GM12878 (cell line): ENCODE data around the gene HOOK1. TPM values are rescaled to one million over a fixed set of nuclear protein-coding genes. Genes with fewer than 3 reads are reported as not detected.

Source experiments
- ATAC-seq: fragments of 200-7000 bp; cut with Tn5 transposase; 3 replicates; pipeline ENCODE4 v1.9.1; 2020; ENCODE audit warnings: mild to moderate bottlenecking, moderate library complexity
- BruUV-seq: library from RNA; stranded (reverse); fragments of 400-500 nt; replicated peaks from 2 replicates; lab custom pipeline; 2021; lab: Mats Ljungman, UMichigan
- CTCF ChIA-PET: fragments of 300-600 bp; sonication (Branson Sonifier 250); formaldehyde crosslinking; extraction: SDS; loops from one replicate; lab custom pipeline; 2021; ENCODE audit warnings: inconsistent platforms; lab: Yijun Ruan, JAX
- POLR2A ChIA-PET: fragments of 350-600 bp; formaldehyde crosslinking; extraction: SDS; loops from one replicate; lab custom pipeline; 2021; ENCODE audit warnings: inconsistent platforms; lab: Charles Lee
- RAD21 ChIA-PET: fragments of 300-600 bp; sonication (Branson Sonifier 250); formaldehyde crosslinking; loops from one replicate; lab custom pipeline; 2023; ENCODE audit warnings: antibody characterized with exemption; ENCODE audit not compliant: unreplicated experiment; lab: Charles Lee
- SMC1A ChIA-PET: fragments of 300-600 bp; sonication (Branson Sonifier 250); formaldehyde crosslinking; loops from one replicate; lab custom pipeline; 2023; ENCODE audit not compliant: unreplicated experiment, uncharacterized antibody; lab: Charles Lee
- DNase-seq: peaks from one replicate; pipeline ENCODE4 v3.0.0-alpha.2; 2011; ENCODE audit warnings: low read depth, low spot score
- FAIRE-seq: peaks from 3 replicates; lab custom pipeline; 2011; peaks lifted over from hg19 to GRCh38; lab: Jason Lieb, UNC
- H2AFZ ChIP-seq: 2 replicates; pipeline ENCODE4 v1.6.0; 2011; ENCODE audit warnings: low read depth, low read length, control low read depth; ENCODE audit not compliant: control insufficient read depth
- H3K27ac ChIP-seq: 2 replicates; pipeline ENCODE4 v1.5.1; 2011; ENCODE audit warnings: control low read depth; ENCODE audit not compliant: control insufficient read depth, insufficient read depth
- H3K27me3 ChIP-seq, 2 experiments: replicated peaks in 1 of 2; 2 replicates each; pipeline versions ENCODE4 v1.6.0 to v1.6.1; 2011; ENCODE audit warnings: low read length in 1 of 2; ENCODE audit not compliant: control insufficient read depth in 2 of 2, insufficient read depth in 2 of 2
- H3K36me3 ChIP-seq, 2 experiments: 2 replicates each; pipeline ENCODE4 v1.5.1; 2011; ENCODE audit warnings: low read length in 1 of 2; ENCODE audit not compliant: control insufficient read depth in 2 of 2, insufficient read depth in 2 of 2
- H3K4me1 ChIP-seq: 2 replicates; pipeline ENCODE4 v1.6.1; 2011; ENCODE audit warnings: mild to moderate bottlenecking, low read length, moderate library complexity, mixed read lengths; ENCODE audit not compliant: control insufficient read depth, insufficient read depth
- H3K4me2 ChIP-seq: 2 replicates; pipeline ENCODE4 v1.6.0; 2011; ENCODE audit warnings: control low read depth; ENCODE audit not compliant: control insufficient read depth, insufficient read depth
- H3K4me3 ChIP-seq: fragments of 200-600 bp; sonication (generic); 2 replicates; pipeline ENCODE4 v1.5.1; 2016
- H3K79me2 ChIP-seq: 2 replicates; pipeline ENCODE4 v1.6.0; 2011; ENCODE audit warnings: low read length; ENCODE audit not compliant: control insufficient read depth, insufficient read depth
- H3K9ac ChIP-seq: 2 replicates; pipeline ENCODE4 v1.8.0; 2011; ENCODE audit warnings: low read length, control low read depth, mixed read lengths; ENCODE audit not compliant: control insufficient read depth, insufficient read depth
- H3K9me3 ChIP-seq: replicated peaks from 3 replicates; pipeline ENCODE4 v1.5.1; 2011; ENCODE audit warnings: mild to moderate bottlenecking, low read length; ENCODE audit not compliant: control insufficient read depth, insufficient read depth
- H4K20me1 ChIP-seq: 2 replicates; pipeline ENCODE4 v1.6.0; 2011; ENCODE audit not compliant: control insufficient read depth, insufficient read depth
- BHLHE40 ChIP-seq, 2 experiments: fragments of 450-650 bp in 1 of 2; IDR thresholded peaks; 2 replicates each; pipeline ENCODE4 v1.6.1; 2011 to 2017; ENCODE audit warnings: low read depth in 2 of 2, borderline replicate concordance in 1 of 2, improper control_type of control experiment in 1 of 2, low read length in 1 of 2, mild to moderate bottlenecking in 1 of 2
- CBX3 ChIP-seq: fragments of 200-600 bp; sonication (generic); IDR thresholded peaks from 2 replicates; pipeline ENCODE4 v1.6.1; 2016; ENCODE audit warnings: low read depth, borderline replicate concordance
- CEBPZ ChIP-seq: fragments of 150-350 bp; IDR thresholded peaks from 2 replicates; pipeline ENCODE4 v1.6.1; 2016; ENCODE audit warnings: low read depth, low read length
- CHD1 ChIP-seq: IDR thresholded peaks from 2 replicates; pipeline ENCODE4 v1.6.1; 2012; ENCODE audit warnings: low read depth, low read length, improper control_type of control experiment
- CREB1 ChIP-seq: IDR thresholded peaks from 2 replicates; pipeline ENCODE4 v1.6.1; 2012; ENCODE audit warnings: low read depth, mild to moderate bottlenecking, inconsistent platforms
- FOXK2 ChIP-seq: fragments of 450-650 bp; IDR thresholded peaks from 2 replicates; pipeline ENCODE4 v1.6.1; 2017; ENCODE audit warnings: mild to moderate bottlenecking, moderate library complexity
- IKZF2 ChIP-seq, 2 experiments: fragments of 450-650 bp; IDR thresholded peaks; 2 replicates each; pipeline ENCODE4 v1.6.1; 2017; ENCODE audit warnings: mild to moderate bottlenecking in 2 of 2, moderate library complexity in 2 of 2
- IRF5 ChIP-seq: fragments of 450-650 bp; IDR thresholded peaks from 2 replicates; pipeline ENCODE4 v1.6.1; 2017; ENCODE audit warnings: borderline replicate concordance
- NRF1 ChIP-seq: conservative IDR thresholded peaks from 2 replicates; pipeline ENCODE4 v1.6.1; 2011; ENCODE audit warnings: mild to moderate bottlenecking, low read depth, low read length, improper control_type of control experiment
- RB1 ChIP-seq: fragments of 450-650 bp; formaldehyde crosslinking; IDR thresholded peaks from 2 replicates; pipeline ENCODE4 v1.6.1; 2017; ENCODE audit warnings: mild to moderate bottlenecking, borderline replicate concordance
- ZNF217 ChIP-seq: fragments of 450-650 bp; IDR thresholded peaks from 2 replicates; pipeline ENCODE4 v1.6.1; 2017; ENCODE audit warnings: antibody characterized with exemption, mild to moderate bottlenecking
- ZZZ3 ChIP-seq: IDR thresholded peaks from 2 replicates; pipeline ENCODE4 v1.6.1; 2011; ENCODE audit warnings: low read depth; ENCODE audit not compliant: control insufficient read depth, insufficient read length
- WGBS: methylation state at CpG from one replicate; pipeline ENCODE4 v1.1.6; 2016; ENCODE audit warnings: low lambda C conversion rate; ENCODE audit not compliant: insufficient replicate concordance, insufficient coverage; ENCODE audit errors: missing lambda C conversion rate; 5-methylcytosine and 5-hydroxymethylcytosine counted together
- in situ Hi-C: fragments of 300-500 bp; cut with MboI; formaldehyde crosslinking; loops from 9 replicates; pipeline ENCODE4 v1.14.3; 2018; ENCODE audit warnings: mixed read lengths
- intact Hi-C: fragments of 100-400 bp; cut with micrococcal nuclease; formaldehyde crosslinking; loops from one replicate; pipeline ENCODE4 v1.14.2; 2022; ENCODE audit not compliant: unreplicated experiment
- polyA plus RNA-seq, 11 experiments: library from polyadenylated mRNA; depleted of rRNA in 4 of 11; unstranded in 6 of 11; stranded (reverse) in 5 of 11; fragments of >200 nt; fragmentation: Nextera tagmentation in 4 of 11; fragmentation: Illumina TruSeq in 1 of 11; extraction: Ambion mirVana in 4 of 11; extraction: Trizol in 1 of 11; gene quantifications; 1 replicate in 1 of 11; 2 replicates in 10 of 11; pipeline versions ENCODE4 v1.2.1 to v1.2.3, GENCODE V29; 2011 to 2016; ENCODE audit warnings: inconsistent platforms in 2 of 11, missing spikeins in 2 of 11, low read depth in 1 of 11
- total RNA-seq, 4 experiments: library from RNA; depleted of rRNA in 3 of 4; stranded (reverse); fragments of >200 nt in 3 of 4; fragmentation: Illumina TruSeq in 1 of 4; extraction: Trizol in 1 of 4; gene quantifications; 2 replicates each; pipeline versions ENCODE4 v1.2.1 to v1.2.3, GENCODE V29; 2013 to 2021
- TF ChIP-seq, protein P1 (sequence below): fragments of 450-650 bp; formaldehyde crosslinking; IDR thresholded peaks from 2 replicates; pipeline ENCODE4 v1.4.0; 2022; ENCODE audit warnings: mild to moderate bottlenecking, moderate library complexity

HOOK1 gene
- total and polyA plus RNA-seq, 10 of the 15 experiments (the other 5 are each of a cell fraction or from before 2014, with no cell fraction given), result 1.4 to 15.4 (median 3.7) TPM

- Histone ChIP-seq H3K9ac (no peak overlapping the region), H4K20me1 (no peaks in the 10 kb centered on the region), H3K27ac (no peak overlapping the region), H3K4me3 (no peak overlapping the region), H3K79me2 (no peaks in the 10 kb centered on the region), H3K9me3 (no peaks in the 10 kb centered on the region; the same call in 2 of the 3 replicates), H3K36me3 (no peaks in the 10 kb centered on the region), H3K4me2 (no peak overlapping the region), H3K27me3 (no peaks in the 10 kb centered on the region), H3K4me1 (no peaks in the 10 kb centered on the region), H2AFZ (no peak overlapping the region)
- DNase-seq, result no peak
- RAD21 ChIA-PET, result no interaction called here
- CTCF ChIA-PET, result interaction anchor here (0.6 to 2.0 kb wide), 3 partner anchors 28 to 51 kb away, joined by 3 to 5 read pairs (median 4); no protein-coding TSS in a partner anchor
- BruUV-seq, result no TSS peak
- no peak for FAIRE-seq
- TF ChIP-seq ZZZ3, result no peak
- no peak for TF ChIP-seq FOXK2
- no peak for TF ChIP-seq IKZF2 (IDR thresholded peaks at IDR 0.05)
- TF ChIP-seq BHLHE40 (IDR thresholded peaks at IDR 0.05; ENCODE audit: borderline replicate concordance in 1 of 2, low read depth in 2 of 2, low read length in 1 of 2), result no peak
- no peak for TF ChIP-seq CEBPZ
- no peak for TF ChIP-seq NRF1
- TF ChIP-seq CBX3, result no peak
- TF ChIP-seq, protein P1, sequence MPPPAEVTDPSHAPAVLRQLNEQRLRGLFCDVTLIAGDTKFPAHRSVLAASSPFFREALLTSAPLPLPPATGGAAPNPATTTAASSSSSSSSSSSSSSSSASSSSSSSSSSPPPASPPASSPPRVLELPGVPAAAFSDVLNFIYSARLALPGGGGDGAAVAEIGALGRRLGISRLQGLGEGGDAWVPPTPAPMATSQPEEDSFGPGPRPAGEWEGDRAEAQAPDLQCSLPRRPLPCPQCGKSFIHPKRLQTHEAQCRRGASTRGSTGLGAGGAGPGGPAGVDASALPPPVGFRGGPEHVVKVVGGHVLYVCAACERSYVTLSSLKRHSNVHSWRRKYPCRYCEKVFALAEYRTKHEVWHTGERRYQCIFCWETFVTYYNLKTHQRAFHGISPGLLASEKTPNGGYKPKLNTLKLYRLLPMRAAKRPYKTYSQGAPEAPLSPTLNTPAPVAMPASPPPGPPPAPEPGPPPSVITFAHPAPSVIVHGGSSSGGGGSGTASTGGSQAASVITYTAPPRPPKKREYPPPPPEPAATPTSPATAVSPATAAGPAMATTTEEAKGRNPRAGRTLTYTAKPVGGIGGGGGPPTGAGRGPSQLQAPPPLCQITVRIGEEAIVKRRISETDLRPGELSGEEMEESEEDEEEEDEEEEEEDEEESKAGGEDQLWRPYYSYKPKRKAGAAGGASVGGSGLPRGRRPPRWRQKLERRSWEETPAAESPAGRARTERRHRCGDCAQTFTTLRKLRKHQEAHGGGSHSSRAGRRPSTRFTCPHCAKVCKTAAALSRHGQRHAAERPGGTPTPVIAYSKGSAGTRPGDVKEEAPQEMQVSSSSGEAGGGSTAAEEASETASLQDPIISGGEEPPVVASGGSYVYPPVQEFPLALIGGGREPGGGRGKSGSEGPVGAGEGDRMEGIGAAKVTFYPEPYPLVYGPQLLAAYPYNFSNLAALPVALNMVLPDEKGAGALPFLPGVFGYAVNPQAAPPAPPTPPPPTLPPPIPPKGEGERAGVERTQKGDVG, result no peak
- no peak for TF ChIP-seq CREB1
- TF ChIP-seq IRF5, result no peak
- TF ChIP-seq ZNF217, result no peak
- TF ChIP-seq RB1, result no peak
- TF ChIP-seq CHD1, result no peak
- ATAC-seq, result no peak
- 50% methylated on average over 2 of the region's 2 CpGs for WGBS
- intact Hi-C loops (no loop called here), in situ Hi-C loops (no loop called here)
- POLR2A ChIA-PET, result no interaction called here
- SMC1A ChIA-PET, result no interaction called here
Measured at GRCh38 chr1:59919746-59920145, 105.0 kb downstream of the HOOK1 start.
